AG08395 (cell line): ENCODE data around the gene VWA8.
A peak's percentile ranks its signal among the peaks of the same experiment; 100 is the strongest.

Experiments
- DNase-seq: peaks from one replicate; pipeline ENCODE4 v3.0.0; 2012; ENCODE audit warnings: mixed read lengths, low spot score

The VWA8 gene

DNA sequence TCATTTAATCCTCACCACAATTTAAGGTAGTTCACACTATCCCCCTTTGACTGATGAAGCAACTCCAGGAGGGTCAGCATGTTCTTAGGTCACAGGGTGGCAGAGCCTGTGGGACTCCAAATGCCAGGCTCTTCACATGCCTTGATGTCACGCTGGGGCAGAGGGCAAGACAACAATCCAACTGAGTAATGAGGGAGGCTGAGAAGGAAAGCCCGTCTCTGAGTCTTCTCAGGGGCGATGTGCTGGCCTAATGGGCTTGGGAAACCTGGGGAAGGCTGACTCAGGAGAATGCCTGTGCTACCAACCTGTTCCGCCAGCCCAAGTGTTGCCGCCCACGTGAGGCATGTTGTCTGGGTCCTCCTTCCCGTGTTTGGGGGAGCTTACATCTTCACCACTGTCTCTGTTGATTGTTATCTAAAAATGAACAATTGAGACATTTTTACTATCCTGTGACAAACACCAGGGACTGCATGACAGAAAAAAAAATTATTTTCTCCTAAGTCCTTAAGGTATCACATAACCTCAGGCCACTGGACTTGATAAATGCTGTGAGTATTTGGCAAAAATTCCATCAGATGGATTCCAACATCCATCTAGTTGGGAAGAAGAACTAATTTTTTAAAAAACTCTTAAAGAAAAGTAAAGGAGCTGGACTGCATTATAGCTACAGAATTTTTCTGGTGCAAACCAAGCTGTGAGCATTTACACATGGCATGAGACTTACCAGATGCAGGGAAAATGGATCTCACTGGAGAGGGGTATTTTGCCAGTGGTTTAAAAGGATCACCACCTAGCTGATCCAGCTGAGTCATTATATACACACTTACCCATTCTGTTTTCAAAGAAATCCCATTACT is 346.0 kb downstream of the VWA8 start:
- DNase-seq, result no peak

DNA sequence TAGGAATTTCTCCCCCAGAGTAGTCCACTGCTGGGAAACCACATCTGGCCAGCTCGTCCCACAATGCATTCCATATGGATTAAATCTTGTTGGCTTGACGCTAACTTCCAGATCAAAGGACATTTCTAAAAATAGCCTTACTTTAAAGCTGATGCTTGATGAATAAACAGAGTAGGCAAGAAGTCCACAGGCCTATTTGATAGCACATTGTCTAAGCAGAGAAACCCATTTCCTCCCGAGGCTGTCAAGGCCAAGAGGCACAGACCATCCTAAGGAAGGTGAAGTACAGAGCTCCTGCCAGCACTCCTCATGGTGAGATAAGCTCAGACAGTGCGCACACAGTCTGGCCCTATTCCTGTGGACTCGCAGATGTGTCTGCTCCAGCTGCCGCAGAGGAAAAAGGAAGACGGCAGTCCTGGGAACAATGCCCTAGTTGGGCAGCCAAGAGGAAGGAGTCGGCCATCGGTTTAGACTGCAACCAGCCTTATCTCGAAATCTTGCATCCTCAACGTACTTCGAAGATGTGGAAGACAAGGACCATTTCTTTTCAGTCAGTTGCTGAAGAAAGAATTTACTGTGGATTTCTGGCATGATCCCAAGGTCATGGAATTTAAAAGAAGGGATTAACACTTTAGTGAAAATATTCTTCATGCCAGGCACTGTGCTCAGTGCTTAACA is 346.8 kb downstream of the VWA8 start:
- DNase-seq, result peak; percentile 82

DNA sequence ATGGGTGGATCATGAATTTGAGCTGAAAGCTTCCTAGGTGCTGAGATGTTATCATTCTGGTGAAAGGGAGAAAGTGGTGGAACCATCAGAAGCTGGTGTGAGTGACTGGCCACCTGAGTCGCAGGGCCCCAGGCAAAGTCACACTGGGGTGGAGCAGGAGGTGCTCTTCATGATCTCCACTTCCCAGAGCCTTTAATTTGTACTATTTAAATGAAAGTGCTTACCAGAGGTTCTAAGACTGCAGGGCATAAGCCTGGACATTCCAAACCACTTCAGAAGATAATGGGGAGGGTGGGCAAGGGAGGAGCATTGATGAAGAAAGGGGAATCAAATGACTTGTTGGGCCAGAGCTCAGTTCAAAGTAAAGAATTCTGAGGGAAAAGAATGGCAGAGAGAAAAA is 347.4 kb downstream of the VWA8 start:
- DNase-seq, result no peak

DNA sequence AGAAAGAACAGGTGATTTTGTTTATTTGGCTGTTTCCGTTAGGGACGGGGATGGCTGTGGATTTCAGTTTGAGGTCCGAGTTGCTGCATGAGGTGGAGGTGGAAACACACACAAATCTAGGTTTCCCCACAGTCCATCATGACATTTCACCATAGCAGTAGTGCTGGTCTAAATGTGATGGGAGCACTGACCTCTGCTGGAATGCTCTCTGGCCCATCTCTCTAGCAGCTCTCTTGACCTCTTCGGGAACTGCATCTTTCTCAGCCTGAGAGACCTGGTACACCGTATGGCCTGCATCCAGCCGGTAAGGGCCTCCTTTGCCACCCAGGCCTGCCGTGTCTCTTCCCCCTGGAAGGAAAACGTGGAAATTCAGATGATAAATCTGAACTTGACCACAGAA is 349.5 kb downstream of the VWA8 start:
- DNase-seq, result no peak

DNA sequence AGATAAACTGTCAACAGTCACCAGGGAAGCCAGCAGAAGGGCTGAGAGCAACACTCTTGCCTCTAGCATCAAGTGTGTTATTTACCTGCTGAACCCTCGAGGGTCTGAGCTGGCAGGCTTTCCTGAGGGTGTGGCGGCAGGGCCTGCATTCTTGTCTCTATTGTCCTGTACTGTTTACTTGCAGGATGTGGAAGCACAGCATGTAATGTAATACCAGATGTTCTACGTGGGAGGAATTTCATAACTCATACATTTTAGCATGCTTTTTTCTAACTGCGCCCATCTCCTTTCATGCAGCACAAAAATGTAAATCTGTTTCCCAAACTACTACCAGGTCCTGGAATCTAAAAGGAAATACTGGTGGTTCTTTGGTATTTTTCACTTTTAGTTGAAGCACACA is 350.5 kb downstream of the VWA8 start:
- peak; percentile 81 for DNase-seq

DNA sequence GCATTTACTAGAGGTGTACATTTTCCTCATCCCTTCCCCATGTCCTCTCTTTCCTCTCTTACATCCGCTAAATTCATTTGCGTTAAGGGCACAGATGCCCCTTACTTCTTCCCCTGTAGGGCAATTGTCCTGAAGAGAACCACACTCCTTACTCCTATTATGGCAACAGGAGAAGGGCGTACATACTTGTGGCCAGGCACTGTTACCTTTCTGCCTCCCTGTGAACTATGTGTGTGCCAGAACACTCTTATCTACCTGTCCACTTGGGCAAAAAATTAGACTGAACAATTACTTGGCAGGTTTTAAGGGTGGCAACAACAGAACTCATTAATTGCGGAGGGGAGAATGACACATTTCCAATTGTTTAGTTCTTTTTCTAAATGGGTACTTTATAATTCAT is 351.1 kb downstream of the VWA8 start:
- no peak for DNase-seq

DNA sequence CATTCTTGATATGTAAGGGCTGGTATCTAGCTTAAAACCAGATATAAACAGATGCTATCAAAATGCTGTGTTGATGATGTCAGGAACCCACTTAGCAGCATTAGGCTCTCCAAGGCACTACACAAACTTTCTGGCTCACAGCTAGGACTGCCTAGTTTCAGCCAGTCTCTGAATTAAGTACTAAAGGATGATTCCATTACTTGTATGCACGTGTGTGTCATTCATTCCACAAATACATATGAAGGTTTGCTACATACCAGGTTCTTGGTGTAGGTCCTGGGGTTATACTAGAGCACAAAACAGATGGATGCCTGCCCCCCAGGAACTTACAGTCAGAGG is 352.1 kb downstream of the VWA8 start:
- no peak for DNase-seq

DNA sequence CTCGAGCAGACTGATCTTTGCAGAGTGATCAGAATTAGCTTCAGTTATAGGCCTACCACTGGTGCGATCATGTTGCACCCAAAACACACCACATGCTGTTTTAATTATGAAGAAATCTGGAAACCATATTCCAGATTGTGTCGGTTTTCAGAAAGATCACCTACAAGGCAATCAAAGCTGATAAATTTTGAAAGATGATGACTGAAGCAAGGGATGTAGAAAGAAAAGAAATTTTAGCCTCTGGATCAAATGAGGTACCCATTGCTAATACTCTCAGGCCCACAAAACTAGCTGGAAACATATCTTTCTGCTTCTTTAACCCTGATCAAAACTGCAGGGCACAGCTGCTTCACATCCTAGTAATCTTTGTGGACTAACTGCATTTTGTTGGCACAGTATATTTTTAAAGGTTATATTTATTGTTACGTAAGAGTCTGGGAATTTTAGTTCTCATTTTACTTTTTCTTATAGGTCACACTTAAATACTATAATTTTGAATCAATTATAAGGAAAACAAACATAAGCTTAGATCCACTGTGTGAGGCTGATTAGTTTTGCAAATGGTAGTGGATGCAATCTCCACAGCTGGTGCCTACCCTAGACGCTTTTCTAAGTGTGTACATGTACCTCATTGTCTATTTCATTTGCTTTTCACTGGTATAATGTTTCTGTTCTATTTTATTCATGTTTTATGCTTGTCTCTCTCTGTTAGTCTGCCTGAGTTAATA is 352.6 kb downstream of the VWA8 start:
- DNase-seq, result no peak

DNA sequence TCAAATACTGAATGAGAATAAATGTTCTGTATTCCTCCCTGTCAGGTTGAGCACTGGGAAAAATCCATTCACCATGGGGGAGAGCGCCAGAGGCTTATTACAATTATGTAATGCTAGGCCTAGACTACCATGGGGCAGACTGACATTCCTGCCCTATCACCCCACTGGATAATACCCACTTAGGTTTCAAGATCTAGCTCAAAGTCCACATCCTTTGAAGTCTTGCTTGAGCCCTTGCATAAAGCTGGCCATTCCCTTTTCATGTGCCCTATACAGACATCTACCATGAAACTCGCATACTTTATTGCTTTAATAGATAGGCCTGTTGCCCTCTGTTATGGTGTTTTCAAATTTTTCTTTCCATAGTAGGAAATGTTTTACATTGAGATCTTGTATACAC is 354.3 kb downstream of the VWA8 start:
- no peak for DNase-seq

DNA sequence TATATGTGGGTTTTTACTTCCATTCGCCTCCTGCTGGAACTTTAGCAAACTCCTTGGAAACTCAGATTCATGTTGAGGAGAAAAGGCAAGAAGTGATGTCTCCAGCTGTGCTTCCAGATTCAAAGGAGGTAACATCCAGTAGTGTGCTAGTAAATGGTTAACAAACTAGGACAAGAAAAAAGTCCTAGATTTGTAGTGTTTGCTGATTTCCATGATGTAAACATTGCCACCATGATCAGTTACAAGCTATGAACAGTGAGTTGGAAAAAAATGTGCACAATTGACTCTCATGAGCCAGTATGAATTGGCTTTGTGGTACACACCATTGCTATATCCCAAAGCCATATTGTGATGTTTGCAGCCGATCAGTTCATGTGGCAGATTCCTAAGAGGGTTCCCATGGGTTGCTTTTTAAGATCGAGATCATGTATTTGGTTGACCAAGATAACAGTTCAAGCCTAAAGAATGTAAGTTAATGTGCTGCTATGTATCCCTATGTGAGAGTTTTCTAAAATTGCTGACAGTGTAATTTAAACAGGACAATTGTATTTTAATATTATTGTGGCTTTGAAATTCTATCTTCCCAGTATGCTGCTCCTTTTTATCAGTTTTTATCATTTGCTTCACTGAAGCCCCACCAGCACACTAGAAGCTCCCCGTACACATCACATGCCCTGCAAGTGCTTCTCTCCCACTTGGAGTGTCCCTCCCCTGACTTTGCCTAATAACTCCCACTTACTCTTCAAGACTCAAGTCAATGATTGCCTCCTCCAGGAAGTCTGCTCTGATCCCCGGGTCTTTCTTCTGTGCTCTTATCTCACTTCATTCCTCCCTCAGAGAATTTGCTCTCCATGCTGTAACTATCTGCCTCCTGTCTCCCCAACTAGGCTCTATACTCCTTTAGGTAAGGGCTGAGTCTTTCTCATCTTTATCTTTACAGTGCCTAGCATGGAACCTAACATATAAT is 355.3 kb downstream of the VWA8 start:
- no peak for DNase-seq

DNA sequence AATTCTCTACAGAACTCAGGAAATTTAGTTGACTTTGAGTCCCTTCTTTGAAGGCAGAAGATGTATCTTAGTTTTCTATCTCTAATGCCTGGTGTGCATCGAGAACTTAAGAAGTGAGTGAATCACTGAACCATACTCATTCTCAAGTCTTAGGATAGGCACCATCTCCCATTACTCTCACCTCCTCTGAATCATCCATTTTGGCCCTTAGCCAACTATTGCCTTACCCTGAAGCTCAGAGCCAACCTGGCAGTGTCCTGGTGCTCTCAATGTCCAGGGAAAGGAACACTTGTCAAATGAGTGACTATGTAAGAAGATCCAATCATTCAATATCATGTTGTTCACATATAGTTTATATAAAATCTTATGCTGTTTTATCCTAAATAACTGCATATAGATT is 357.0 kb downstream of the VWA8 start:
- no peak for DNase-seq

DNA sequence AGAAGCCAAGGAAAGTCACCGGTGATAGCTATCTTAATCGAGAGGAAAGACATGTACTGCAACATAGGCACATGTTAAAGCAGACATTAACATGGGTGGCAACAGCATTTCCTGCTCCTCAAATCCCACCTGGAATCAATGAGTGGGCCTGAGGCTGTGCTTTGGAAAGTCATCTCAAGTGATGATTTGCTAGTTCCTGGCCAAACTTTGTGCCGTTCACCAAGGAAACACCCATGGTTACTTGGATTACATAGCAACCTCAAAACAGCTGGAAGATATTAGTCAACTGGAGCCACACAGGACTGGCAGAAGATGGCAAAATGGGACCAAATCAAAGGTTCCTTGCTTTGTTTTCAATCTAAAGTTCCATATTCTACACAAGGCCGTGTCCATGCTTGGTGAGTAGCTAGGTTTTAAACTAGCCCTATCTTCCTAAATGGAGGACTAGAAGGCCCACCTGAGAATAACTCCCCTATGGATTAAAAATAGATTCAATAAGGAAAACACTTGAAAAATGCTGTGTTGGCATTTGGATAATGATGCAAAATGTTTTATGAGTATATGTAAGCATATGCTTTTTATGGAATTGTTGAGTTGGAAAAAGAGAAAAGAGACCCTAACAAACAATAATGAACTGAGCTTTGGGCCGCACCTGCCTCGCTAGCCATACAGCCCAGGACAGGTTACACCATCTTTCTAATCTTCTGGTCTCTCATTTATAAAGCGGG is 359.0 kb downstream of the VWA8 start:
- DNase-seq, result peak; percentile 77

DNA sequence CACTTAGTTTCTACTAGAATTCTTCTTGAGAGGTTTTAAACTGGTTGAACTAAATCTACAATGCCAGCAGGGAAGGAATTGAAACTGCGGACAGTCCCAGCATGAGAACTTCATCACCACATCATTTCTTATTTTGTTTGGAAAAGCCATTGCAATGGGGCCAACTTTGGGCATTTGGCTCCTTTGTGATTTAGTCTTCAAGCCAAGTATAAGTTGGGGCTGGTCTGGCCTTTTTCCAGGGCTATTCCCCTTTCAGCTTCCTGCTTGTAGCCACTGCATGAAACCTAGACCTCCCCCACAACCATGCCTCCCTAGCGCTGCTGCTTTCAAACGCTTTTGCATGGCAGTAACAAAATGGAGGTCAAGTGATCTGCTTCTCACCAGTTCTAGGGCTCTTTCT is 361.3 kb downstream of the VWA8 start:
- DNase-seq, result no peak

DNA sequence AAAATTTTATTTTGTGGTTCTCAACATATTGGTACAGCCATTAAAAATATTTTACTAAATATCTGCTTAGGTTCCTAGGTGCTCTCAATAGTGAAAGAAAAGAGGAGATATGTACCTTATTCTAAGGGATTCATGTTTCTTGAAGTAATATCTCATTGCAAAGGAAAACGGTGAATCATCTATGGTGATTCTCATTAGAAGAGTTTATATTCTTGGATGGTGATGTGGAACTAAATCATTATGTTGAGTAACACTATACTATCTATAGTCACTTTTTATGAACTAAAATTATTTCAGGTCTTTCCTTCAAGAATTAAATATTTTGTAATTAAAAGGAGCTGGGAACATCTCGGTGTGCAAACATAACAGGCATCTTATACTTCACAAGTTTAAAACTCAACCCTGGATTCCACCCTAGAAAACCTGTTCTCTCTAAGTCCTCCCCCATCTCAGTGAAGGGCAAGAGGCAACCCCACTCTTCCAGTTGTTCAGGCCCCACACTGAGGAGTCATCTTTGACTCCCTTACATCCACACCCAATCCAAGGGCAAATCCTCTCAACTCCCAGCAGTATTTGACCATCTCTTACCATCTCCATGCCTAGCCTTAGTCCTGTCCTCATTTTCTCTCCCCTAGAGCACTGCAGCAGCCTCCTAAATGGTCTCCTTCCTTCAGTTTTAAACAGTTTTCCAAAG is 363.4 kb downstream of the VWA8 start:
- DNase-seq, result no peak

DNA sequence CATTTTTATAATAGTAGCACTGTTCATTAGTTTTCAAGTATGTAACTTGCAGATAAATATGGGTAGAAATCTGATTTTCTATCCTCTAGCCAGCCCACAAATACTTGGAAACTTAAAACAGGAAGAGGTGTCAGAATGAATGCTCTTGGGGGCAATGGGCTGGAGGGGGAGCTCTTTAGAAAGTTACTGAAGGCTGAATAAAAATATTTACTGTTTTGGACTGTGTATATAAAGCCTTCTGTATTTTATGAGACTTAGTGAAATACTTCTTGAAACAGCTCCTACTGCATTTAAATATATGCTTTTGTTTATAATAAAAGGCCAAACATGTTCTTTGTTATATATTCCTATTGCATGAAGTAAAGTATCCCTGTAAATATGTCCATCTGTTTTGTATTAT is 364.7 kb downstream of the VWA8 start:
- no peak for DNase-seq

DNA sequence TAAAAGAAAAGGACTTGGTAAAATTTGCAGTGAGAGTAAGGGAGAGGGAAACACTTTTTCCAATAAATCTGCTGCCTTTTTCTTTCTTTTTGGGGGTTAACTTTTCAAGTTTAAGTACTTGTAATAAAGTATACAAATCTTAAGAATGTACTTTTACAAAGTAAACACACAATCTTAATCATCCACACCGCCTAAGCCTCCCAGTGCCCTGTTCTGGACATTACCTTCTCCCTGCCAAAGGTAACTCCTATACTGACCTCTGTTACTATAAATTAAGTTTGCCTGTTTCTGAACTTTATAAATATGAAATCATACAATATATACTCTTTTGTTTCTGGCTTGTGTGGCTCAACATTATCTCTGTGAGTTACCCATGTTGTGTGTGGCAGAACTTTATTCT is 365.6 kb downstream of the VWA8 start:
- DNase-seq, result no peak

DNA sequence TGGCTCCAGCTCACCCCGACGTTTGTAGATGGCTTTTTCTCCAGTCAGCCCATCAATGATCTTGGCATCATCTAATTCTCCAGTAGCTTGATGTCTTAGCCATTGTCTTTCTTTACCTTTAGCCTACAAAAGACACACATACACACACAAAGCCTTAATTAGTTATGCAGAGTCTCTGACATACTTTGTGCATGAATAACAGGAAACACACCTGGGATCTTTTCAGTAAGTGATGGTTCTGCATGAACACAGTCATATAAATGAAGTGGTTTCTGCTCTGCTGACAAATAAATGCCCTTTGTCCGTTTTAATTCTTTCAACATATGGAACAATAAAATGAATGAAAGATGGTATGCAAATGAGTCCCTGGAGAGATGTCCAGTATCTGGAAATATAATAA is 370.3 kb downstream of the VWA8 start:
- DNase-seq, result no peak

DNA sequence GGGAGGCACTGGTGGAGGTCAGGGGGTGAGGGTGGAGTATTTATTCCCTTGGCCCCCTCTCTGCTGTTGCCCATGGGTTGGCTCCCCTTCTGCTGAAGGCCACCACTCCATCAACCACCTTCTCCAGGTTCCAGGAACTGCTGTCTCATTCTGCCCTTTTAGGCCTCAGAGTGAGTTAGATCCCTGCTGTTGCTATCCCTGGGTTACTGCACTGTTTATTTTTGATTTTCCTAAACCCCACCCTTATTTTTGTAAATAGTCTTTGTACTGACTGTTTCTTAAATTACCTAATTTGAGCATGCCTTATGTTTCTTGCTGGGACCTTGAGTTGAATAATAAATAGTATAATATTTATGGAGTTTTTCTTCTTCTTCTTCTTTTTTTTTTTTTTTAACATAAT is 370.8 kb downstream of the VWA8 start:
- DNase-seq, result no peak

DNA sequence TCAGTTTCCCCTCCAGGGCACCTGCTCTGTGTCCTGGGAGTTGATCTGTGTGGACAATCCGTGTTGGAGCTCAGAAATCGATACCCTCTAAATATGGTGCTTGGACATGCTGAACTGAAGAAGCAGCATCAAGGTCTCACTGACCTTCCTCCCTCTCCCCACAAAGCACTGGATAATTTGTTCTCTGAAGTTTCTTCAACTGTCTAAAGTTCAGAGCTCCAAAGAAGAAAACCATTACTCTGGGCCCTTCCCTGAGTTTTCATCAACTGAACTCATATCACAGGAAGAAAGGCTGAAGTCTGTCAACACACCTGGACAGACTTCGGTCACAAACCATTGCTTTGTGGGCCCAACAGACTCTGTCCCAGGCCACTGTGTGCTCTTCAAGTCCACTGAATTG is 371.5 kb downstream of the VWA8 start:
- no peak for DNase-seq

DNA sequence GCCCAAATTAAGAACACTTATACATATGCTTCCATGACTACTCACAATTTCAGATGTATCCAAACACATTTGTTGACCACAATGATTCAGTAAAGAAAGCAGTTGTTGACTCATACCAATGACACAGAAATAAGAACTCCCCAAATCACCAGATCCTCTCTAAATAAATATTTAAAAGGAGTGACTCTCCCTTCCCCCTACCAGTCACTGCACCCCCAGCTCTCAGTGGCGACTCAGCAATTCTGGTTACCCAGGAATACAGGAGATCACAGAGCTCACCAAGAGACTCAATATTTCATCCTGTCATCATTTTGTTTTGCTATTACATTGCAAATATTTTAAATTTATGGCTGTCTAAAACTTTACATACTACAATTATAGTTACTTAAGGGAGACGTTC is 372.0 kb downstream of the VWA8 start:
- DNase-seq, result peak; percentile 85

DNA sequence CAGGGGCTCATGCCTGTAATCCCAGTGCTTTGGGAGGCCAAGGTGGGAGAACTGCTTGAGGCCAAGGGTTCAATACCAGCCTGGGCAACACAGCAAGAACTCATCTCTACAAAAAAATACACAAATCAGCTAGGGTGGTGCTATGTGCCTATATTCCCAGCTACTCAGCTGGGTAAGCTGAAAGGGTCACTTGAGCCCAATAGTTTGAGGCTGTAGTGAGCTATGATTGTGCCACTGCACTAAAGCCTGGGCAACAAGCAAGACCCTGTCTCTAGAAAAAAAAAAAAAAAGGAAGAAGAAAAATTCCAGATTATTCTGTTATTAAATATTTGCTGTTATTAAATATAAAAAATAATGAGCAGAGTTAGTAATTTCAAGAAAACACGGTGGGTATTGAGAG is 372.5 kb downstream of the VWA8 start:
- no peak for DNase-seq
